Cardiac septum (tissue), 1 donor: Measurements from ENCODE around the gene KLHL17. TPM values are rescaled to one million over a fixed set of nuclear protein-coding genes. Genes with fewer than 3 reads are reported as not detected.
"Not testable (repeated sequence)": the region's sequence is repeated elsewhere in the genome, so short reads cannot be mapped to it uniquely, and the experiment has no call there.

Experiments
- DNase-seq: peaks from one replicate; pipeline ENCODE4 v3.0.0-alpha.2; 2020; ENCODE audit warnings: low spot score
- intact Hi-C: fragments of 100-400 bp; cut with DNase I; formaldehyde crosslinking; loops from one replicate; pipeline ENCODE4 v1.14.0; 2022
- total RNA-seq: library from RNA; stranded (reverse); fragmentation: NEBNext Ultra II Directional; extraction: Animal tissue kit (Norgen Biotek cat#: 25700); gene quantifications from one replicate; pipeline ENCODE4 v1.2.1, GENCODE V29; 2021
- donor health status: DM: no; HTN: no; CAD: no.

The KLHL17 gene
- total RNA-seq, 1 donor from 2014 or later: 4.8 TPM

DNA sequence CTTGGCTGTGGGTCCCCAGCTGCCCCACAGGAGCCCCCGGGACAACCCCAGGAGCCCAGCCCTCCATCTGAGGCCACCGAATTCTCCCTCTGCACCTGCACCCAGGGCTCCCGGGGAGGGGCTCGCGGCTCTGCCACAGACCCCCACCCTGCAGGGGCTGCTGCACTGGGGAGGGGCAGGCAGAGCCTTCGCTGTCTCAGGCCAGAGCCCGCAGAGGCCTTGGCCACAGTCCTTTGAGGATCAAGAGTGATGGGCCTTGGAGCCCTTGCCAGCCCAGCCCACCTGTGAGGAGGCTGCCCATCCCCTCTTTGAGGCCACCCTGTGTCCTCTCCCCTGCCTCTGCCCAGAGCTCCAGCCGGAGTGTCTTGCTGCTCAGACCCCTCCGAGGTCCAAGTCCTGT lies 15.0 kb downstream of the KLHL17 start:
- intact Hi-C loops: no loop called here
- DNase-seq: no peak

DNA sequence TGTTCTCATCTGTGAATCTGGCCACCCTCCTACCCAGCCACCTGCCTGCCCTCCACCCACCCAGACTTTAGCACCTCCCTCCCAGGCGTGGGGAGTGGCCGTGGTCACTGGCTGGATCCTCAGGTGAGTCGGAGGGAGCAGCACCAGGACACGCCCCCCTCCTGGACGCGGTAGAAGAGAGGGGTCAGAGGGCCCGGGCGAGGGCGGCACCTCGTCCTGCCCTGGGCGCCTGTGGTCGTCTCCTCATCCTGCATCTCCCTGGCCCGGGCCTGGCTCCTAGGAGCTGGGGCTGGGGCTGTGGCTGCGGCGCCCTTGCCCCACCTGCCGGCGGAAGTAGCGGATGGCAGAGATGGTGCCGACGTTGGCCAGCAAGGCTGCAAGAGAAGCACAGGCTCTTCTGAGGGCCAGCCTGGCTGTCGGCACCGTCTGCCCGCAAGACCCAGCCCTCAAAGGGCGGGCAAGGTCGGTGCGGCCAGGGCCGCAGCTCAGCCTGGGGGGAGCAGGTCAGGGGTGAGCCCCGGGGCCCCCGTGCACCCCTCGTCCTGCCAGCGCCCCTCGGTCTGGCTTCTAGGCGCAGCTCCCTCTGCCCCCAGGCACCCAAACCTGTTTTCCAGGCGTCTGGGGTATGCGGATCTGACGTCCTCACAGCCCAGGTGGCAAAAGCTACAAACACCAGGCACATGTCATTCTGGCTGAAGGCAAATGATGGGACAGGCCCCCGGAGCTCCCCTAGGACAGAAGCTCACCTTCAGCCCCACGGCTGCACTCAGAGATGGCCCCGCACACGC lies 15.7 kb downstream of the KLHL17 start:
- intact Hi-C loops: no loop called here
- no peak for DNase-seq

DNA sequence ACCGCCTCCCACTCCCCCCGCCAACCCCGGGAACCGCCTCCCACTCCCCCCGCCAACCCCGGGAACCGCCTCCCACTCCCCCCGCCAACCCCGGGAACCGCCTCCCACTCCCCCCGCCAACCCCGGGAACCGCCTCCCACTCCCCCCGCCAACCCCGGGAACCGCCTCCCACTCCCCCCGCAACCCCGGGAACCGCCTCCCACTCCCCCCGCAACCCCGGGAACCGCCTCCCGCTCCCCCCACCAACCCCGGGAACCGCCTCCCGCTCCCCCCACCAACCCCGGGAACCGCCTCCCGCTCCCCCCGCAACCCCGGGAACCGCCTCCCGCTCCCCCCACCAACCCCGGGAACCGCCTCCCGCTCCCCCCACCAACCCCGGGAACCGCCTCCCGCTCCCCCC lies 16.4 kb downstream of the KLHL17 start:
- DNase-seq, intact Hi-C loops: not testable (repeated sequence)

DNA sequence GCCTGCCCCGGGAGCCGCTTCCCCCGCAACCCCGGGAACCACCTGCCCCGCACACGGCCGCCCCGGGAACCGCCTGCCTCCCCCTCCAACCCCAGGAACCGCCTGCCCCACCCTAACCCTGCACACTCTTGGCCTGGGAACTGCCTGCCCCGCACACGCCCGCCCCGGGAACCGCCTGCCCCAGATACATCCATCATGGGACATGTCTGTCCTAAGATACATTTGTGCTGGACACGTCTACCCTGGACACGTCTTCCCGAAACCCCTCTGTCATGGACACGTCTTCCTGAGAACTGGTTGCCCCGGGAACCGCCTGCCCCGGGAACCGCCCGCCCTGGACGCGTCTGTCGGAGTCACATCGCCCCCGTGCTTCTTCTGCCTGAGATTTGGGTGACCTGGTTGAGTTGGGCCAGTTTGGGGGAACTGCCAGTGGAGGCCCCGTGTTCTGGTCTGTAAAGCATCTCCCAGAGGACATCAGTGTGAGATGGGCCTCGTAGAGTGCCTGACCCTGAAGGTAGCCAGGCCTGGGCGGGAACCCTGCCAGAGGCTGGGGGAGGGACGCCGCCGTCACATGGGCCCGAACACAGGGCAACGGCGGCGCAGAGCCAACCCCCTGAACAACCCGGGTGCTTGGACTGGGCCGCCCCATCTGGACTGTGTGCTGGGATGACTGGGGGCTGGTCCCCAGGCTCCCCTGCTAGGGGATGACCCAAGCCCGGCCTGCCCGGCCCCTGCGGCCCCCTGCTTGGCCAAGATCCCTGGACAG lies 17.9 kb downstream of the KLHL17 start:
- peak; percentile 75 for DNase-seq

DNA sequence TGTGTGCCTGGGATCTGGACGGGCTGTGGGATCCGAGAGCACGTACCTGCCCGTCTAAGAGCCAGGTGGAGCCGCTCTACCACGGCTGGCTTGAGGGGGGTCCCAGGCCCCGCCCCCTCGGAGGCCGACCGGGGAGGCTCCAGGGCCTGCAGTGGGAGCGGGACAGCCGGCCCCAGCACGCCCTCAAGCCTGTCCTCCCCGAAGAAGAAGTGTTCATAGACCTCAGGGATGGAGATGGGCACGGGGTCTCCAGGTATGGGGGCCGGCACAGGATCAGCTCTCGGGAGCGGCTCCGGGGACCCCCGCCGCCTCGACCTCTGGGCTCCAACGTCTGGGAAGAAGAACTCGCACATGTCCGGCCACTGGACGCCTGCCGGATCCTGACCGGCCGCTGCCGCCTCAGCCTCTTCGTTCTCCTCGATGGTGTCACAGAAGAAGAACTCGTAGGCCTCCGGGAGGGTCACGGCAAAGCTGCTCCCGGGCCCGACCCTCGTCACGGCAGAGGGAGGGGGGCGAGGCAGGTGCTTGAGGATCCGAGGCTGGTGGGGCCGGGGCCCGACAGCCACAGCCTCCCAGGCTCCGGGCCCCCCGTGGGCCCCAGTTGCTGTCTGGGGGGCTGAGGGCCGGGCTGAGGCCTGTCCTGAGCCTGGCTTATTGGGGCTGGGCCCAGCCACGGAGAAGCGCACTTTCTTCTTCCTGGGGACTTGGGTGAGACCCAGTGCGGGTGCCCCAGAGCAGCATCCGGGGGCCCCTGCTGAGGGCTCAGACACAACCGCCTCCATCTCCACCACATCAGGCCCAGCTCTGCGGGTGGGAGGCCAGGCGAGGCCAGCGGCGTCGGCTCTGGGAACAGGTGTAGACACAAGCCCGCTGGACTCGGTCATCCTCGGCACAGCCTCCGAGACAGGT lies 18.7 kb downstream of the KLHL17 start:
- intact Hi-C loops: no loop called here
- DNase-seq: no peak

More for the DNA sequence above, 17.9 kb downstream of the KLHL17 start:
- intact Hi-C loops: no loop called here

DNA sequence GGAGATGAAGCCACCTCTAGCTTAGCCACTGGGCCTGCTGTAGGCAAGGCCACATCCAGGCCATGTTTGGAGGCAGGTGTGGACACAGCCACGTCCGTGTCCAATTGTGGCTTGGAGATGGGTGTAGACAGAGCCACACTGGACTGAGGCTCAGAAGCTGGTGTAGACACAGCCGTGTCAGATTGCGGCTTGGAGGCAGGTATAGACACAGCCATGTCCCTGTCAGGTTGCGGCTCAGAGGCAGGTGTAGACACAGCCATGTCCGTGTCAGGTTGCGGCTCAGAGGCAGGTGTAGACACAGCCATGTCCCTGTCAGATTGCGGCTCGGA lies 19.3 kb downstream of the KLHL17 start:
- DNase-seq: no peak
- intact Hi-C loops: no loop called here

DNA sequence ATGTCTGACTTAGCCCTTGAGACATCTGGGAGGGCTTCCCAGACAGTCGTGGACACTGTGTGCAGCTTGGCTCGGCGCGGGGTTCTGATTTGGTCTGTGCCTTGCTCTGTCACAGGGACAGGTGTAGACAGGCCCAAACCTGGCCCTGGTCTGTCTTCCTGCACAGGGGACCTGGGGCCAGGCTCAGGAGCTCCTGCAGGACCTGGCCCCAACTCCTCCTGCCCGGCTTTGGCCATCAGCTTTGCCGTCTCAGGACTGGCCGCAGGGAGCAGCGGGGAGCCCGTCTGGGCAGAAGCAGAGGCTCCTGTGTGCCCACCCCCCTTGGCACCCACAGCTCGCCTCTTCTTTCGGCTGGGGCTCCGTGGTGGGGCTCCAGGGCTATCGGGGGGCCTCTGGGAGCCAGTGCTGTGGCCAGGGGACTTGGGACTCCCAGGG lies 19.8 kb downstream of the KLHL17 start:
- DNase-seq: no peak
- intact Hi-C loops: no loop called here

DNA sequence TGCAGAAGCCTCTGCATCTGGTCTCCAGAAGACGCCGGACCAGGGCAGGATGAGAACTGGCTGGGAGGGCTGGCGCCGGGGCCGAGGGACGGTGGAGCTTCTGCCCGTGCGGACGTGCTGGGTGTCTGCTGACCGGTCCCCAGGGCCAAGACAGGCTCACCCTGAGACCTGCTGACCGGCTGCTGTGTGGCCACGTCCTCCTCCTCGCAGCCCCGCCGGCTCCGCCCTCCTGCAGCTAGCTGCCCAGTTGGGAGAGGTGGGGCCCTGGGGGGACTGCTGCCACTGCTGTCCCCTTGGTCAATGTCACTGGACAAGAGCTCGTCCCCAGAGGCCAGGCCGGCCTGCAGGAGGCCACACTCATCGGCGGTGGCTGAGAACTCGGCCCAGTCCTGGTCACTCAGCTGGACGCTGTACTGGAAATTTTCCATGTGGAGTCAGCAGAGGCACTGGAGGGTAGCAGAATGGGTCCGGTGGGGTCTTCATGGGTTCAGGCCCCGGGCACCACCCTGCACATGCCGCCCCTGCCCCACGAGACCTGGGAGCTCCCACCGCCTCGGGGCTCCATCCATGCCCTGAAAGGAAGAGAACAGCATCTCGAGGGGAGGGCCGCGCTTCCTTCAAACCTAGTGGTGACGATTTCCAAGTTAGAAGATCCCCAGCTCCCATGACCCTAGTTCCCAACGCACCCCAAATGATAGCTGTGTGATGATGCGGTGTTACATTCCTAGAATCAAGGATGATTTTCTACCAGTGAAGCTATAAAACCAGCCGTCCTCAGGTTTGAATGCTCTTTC lies 20.4 kb downstream of the KLHL17 start:
- DNase-seq: peak; percentile 92
- intact Hi-C loops: no loop called here

DNA sequence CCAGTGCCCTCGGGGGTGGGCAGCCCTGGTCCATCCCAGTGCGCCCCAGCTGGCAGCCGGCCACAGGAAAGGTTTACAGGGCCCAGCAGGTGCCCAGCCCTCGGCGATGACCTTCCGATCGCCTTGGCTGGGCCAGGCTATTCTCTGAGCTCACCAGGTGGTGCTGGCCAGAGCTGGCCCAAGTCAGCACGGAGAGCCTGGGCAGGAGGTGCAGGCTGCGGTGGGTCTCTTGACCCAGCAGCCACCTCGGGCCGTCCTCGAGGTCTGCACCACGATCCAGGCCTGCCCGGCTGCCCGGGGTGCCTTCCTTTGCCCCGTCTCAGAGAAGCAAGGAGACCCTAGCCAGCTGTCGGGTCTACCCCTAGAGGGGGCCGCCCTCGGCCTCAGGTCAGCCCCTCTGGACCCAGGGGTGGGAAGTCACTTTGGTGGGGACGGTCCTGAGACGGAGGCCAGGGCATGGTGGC lies 21.1 kb downstream of the KLHL17 start:
- no peak for DNase-seq
- intact Hi-C loops: no loop called here

DNA sequence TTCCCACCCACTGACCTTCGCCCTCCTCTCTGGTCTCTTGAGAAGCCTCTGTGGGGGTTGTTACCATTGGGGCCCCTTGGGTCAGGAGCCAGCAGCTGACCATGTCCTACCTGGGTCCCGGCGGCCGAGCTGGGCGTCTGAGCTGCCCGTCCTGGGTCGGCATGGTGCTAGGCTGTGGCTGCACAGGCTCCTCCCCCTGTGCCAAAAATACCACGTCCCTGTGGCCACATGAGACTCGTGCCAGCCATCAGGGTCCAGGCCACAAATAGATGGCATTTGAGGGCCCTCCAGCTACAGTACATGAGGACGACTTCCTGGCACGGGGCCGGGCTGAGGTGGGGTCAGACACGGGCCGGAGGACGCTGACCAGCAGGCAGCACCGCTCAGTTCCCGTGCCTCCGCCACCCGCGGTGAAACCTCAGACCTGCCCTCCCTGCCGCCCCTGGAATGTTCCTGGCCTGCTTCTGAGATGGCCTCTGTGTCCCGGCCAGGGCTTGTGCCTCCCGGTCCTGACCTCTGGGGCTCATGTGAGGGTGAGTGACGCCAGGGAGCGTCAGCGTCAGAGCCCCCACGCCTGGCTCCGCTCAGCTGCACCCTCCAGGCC lies 21.7 kb downstream of the KLHL17 start, which contains the start of gene PERM1:
TSS of gene PERM1 (minus strand) at position 139 of the 604 bp plus-strand sequence. CDS start 1,064 bp downstream, outside the sequence.
- intact Hi-C loops: no loop called here
- peak; percentile 87 for DNase-seq

DNA sequence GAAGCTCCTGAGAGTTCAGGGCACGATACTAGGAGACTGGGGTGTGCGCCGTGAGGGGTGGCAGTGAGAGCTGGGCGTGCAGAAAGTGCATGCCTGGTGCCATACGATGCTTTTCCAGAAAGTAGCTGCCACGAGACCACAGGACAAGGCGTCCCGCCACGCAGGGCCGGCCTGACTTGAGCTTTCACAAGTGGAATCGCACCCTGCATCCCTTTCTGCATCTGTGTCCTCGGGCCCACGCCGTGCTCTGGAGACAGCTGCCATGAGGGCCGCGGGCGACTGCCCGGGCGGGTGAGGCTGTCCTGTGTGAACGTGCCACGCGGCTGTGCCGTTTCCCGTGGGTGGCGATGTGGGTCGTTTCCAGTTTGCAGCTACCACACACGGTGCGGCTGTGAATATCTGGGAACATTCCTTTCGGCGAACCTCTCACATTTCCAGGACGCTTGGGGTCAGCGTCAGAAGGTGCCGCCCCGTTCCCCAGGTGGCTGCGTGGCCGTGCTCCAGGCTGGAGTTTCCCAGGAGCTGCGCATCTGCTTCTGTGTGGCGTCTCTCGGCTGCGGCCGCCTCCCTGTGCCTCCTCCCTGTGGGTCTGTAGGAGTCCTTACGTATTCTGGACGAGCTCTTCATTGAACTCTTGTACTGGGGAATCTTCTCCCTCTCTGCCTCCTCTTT lies 22.5 kb downstream of the KLHL17 start:
- no peak for DNase-seq
- intact Hi-C loops: no loop called here

DNA sequence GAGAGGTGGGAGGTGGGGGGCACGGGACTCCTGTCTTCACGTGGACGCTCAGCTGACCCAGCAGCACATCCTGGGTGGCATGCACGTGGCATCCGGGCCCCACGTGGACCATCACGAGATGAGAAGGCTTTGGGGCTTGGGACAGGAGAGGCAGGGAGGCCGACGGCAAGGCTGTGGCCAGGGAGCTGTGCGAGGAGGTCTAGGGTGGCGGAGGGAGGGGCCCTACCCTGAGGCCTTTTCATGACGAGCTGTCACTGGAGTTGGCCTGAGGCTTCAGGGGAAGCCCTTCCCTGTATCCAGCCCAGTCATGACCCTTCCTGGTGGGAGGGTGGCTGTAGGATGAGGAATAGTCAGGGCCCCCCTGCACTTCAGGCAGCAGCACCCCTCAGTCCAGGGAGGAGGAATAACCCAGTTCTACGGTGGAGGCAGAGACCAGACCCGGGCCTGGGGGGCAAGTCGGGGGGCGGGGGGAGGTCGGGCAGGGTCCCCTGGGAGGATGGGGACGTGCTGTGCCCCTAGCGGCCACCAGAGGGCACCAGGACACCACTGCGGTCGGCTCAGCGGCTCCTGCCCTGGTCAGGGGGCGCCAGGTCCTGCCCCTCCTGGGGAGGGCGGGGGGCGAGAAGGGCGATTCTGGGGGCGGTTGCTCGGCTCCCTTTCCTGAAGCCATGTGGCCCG lies 23.6 kb downstream of the KLHL17 start:
- no peak for DNase-seq
- intact Hi-C loops: loop anchor here (1.0 kb wide), 1 partner anchor 80 kb away; no protein-coding TSS in a partner anchor

DNA sequence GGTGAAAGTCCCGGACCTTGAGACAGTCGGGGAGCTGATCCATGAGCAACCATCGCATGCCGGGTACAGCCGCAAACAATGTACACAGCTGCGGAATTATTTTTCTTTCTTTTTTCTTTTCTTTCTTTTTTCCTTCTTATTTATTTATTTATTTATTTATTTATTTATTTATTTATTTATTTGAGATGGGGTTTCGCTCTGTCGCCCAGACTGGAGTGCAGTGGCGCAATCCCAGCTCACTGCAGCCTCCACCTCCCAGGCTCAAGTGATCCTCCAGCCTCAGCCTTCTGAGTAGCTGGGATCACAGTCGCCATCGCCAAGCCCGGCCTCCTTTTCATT lies 24.1 kb downstream of the KLHL17 start:
- DNase-seq: no peak
- intact Hi-C loops: loop anchor here (1.0 kb wide), 1 partner anchor 80 kb away; no protein-coding TSS in a partner anchor

DNA sequence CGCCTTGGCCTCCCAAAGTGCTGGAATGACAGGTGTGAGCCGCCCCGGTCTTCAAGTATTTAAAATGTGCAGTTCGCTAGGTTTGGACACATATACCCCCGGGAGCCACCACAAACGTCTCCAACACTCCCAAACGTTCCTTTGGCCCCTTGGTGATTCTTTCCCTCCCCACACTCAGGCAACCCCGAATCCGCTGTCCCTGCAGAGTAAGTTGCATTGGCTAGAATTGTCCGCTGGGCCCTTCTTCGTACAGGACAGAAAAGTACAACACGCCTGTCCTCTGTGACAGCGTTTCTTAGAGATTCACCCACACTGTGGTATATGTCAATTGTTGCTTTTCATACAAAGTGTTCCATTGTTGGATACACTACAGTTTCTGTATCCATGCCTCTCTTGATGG lies 24.7 kb downstream of the KLHL17 start:
- intact Hi-C loops: no loop called here
- no peak for DNase-seq

DNA sequence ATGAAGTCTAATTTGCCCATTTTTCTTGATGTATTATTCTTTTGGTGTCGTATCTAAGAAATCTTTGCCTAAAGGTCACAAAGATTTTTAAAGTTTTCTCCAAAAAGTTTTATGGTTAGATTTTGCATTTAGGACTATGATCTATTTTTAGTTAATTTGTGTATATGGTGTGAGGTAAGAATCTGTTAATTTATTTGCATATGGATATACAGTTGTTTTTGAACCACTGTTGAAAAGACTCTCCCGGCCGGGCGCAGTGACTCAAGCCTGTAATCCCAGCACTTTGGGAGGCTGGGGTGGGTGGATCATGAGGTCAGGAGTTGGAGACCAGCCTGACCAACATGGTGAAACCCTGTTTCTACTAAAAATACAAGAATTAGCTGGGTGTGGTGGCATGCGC lies 27.7 kb downstream of the KLHL17 start:
- DNase-seq, intact Hi-C loops: not testable (repeated sequence)

DNA sequence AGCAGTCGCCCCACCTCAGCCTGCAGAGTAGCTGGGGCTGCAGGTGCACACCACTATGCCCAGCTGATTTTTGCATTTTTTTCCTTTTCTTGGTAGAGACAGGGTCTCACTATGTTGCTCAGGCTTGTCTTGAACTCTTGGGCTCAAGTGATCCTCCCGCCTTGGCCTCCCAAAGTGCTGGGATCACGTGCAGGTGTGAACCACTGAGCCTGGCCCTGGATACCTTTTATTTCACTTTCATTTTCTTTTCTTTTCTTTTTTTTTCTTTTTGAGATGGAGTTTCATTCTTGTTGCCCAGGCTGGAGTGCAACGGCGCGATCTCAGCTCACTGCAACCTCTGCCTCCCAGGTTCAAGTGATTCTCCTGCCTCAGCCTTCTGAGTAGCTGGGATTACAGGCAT lies 30.9 kb downstream of the KLHL17 start:
- intact Hi-C loops, DNase-seq: not testable (repeated sequence)

DNA sequence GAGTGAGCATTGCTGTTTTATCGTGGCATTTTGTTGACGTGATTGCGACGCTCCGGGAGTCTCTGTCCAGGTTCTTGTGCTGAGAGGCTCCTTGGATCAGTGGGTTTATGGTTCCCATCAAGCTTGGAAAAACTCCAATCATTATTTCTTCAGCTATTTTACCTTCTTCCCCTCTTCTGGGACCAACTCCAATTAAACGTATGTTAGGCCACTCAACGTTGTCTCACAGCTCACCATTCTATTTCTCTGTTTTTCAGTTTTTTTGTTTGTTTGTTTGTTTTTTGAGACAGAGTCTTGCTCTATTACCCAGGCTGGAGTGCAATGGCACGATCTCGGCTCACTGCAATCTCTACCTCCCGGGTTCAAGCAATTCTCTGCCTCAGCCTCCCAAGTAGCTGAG lies 31.5 kb downstream of the KLHL17 start:
- no peak for DNase-seq
- intact Hi-C loops: no loop called here

DNA sequence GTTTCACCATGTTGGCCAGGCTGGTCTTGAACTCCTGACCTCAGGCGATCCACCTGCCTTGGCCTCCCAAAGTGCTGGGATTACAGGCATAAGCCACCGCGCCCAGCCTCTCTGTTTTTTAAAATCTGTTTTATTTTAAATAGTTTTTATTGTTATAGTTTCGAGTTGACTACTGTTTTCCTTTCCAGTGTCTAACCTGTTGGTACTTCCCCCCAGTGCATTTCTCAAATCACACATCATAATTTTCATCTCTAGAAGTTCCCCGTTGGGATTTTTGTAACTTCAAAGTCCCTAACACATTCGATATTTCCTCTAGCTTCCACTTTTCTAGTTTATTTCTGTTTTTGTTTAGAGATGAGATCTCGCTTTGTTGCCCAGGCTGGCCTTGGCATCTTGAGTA lies 32.0 kb downstream of the KLHL17 start:
- DNase-seq: no peak
- intact Hi-C loops: no loop called here
